Esophagus squamous epithelium (tissue), 4 donors: ENCODE results near the gene SRC.

Experiments used
- POLR2A ChIP-seq, 4 donors: fragments of 450-650 bp; IDR thresholded peaks; one replicate each; pipeline ENCODE4 v1.6.1; 2017; ENCODE audit warnings: antibody characterized with exemption in 4 of 4, mild to moderate bottlenecking in 4 of 4, moderate library complexity in 3 of 4
- TF ChIP-seq, protein P1 (sequence below), 6 experiments: fragments of 450-650 bp in 4 of 6; fragments of 200-600 bp in 2 of 6; sonication (generic) in 2 of 6; IDR thresholded peaks; one replicate each; pipeline ENCODE4 v1.5.1; 2016 to 2019; ENCODE audit warnings: antibody characterized with exemption in 6 of 6, mild to moderate bottlenecking in 4 of 6, moderate library complexity in 4 of 6

GRCh38 chr20:37358366-37359150 lies 12.6 kb downstream of the SRC start:
- TF ChIP-seq POLR2A (IDR thresholded peaks at IDR 0.05), result no peak
- TF ChIP-seq, protein P1, sequence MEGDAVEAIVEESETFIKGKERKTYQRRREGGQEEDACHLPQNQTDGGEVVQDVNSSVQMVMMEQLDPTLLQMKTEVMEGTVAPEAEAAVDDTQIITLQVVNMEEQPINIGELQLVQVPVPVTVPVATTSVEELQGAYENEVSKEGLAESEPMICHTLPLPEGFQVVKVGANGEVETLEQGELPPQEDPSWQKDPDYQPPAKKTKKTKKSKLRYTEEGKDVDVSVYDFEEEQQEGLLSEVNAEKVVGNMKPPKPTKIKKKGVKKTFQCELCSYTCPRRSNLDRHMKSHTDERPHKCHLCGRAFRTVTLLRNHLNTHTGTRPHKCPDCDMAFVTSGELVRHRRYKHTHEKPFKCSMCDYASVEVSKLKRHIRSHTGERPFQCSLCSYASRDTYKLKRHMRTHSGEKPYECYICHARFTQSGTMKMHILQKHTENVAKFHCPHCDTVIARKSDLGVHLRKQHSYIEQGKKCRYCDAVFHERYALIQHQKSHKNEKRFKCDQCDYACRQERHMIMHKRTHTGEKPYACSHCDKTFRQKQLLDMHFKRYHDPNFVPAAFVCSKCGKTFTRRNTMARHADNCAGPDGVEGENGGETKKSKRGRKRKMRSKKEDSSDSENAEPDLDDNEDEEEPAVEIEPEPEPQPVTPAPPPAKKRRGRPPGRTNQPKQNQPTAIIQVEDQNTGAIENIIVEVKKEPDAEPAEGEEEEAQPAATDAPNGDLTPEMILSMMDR (IDR thresholded peaks at IDR 0.05), result no peak
